Measurements from ENCODE around the gene PGAM2. TPM values are rescaled to one million over a fixed set of nuclear protein-coding genes. Genes with fewer than 3 reads are reported as not detected.
"Not testable (repeated sequence)": the region's sequence is repeated elsewhere in the genome, so short reads cannot be mapped to it uniquely, and the experiment has no call there.

The PGAM2 gene
- total and polyA plus RNA-seq, 2 of the 13 experiments (the other 11 are each of a cell fraction or from before 2014, with no cell fraction given), result 0.22 TPM; not detected in 1

DNA sequence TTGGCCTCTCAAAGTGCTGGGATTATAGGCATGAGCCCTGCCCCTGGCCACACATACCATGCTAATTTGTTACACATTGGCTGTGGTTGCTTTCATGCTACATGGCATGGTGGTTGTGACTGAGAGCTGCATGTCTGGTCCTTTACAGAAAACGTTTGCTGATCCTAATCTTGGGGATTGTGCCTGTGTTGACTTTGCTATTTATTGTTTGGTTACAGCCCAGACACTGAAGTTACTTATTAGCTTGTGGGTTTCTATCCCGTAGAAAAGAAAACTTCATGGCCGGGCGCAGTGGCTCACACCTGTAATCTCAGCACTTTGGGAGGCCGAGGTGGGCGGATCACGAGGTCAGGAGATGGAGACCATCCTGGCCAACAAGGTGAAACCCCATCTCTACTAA lies 43.3 kb downstream of the PGAM2 start:
- H3K36me3 ChIP-seq (replicated peaks in 1 of 2; ENCODE audit: control insufficient read depth in 1 of 2, insufficient read depth in 2 of 2, low read length in 2 of 2); CTCF ChIA-PET (ENCODE audit: low intra/inter-chr PET ratio, low total read pairs); FAIRE-seq; H3K27ac ChIP-seq (ENCODE audit: extremely low read length, insufficient read depth, low read length); H3K79me2 ChIP-seq (ENCODE audit: insufficient read depth, low read length); H3K4me3 ChIP-seq (replicated peaks in 1 of 3; ENCODE audit: insufficient read depth in 1 of 3, low read depth in 2 of 3, low read length in 3 of 3); H4K20me1 ChIP-seq (ENCODE audit: insufficient read depth, low read length); H3K4me2 ChIP-seq (ENCODE audit: low read depth, low read length); H3K9me3 ChIP-seq (ENCODE audit: low read length); in situ Hi-C loops (cut with HindIII; ENCODE audit: extremely low pct_ligation_motif_present, low pct_unique_long_range_greater_than_20kb); H3K27me3 ChIP-seq (ENCODE audit: control insufficient read depth in 1 of 2, insufficient read depth in 2 of 2, low read length in 2 of 2); BruUV-seq (replicated peaks); H2AFZ ChIP-seq (ENCODE audit: low read length); DNase-seq (ENCODE audit: low spot score); H3K9ac ChIP-seq (ENCODE audit: insufficient read depth, low read depth, low read length); TF ChIP-seq SOX6 (IDR thresholded peaks at IDR 0.05): not testable (repeated sequence)
- ATAC-seq, result peak; percentile 85
- POLR2A ChIA-PET, result interaction anchor here (1.0 kb wide), 1 partner anchor 17 kb away, joined by 3 read pairs; no protein-coding TSS in a partner anchor
- intact Hi-C loops (cut with micrococcal nuclease; ENCODE audit: unreplicated experiment), result loop anchor here (5.0 kb wide), 1 partner anchor 50 kb away; no protein-coding TSS in a partner anchor
- H3K4me1 ChIP-seq (ENCODE audit: insufficient read depth, low read length), result peaks cover 19% of the 10 kb centered on the region
- 0% methylated on average over 6 of the region's 7 CpGs for WGBS (ENCODE audit: low lambda C conversion rate)
- TF ChIP-seq SKI (IDR thresholded peaks at IDR 0.05; ENCODE audit: partially characterized antibody), result peak; percentile 35
- TF ChIP-seq, protein P1, sequence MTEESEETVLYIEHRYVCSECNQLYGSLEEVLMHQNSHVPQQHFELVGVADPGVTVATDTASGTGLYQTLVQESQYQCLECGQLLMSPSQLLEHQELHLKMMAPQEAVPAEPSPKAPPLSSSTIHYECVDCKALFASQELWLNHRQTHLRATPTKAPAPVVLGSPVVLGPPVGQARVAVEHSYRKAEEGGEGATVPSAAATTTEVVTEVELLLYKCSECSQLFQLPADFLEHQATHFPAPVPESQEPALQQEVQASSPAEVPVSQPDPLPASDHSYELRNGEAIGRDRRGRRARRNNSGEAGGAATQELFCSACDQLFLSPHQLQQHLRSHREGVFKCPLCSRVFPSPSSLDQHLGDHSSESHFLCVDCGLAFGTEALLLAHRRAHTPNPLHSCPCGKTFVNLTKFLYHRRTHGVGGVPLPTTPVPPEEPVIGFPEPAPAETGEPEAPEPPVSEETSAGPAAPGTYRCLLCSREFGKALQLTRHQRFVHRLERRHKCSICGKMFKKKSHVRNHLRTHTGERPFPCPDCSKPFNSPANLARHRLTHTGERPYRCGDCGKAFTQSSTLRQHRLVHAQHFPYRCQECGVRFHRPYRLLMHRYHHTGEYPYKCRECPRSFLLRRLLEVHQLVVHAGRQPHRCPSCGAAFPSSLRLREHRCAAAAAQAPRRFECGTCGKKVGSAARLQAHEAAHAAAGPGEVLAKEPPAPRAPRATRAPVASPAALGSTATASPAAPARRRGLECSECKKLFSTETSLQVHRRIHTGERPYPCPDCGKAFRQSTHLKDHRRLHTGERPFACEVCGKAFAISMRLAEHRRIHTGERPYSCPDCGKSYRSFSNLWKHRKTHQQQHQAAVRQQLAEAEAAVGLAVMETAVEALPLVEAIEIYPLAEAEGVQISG (CRISPR knock-in tag; IDR thresholded peaks at IDR 0.05), result 0 out of 2 replicates have a peak, but pooled peaks have one; percentile 12
- peak; percentile 22; the same call in 1 of the 2 replicates for TF ChIP-seq GFI1 (CRISPR knock-in tag; IDR thresholded peaks at IDR 0.05; ENCODE audit: borderline replicate concordance)
- peak; percentile 21; the same call in 1 of the 2 replicates for TF ChIP-seq SALL1 (CRISPR knock-in tag; IDR thresholded peaks at IDR 0.05)
- TF ChIP-seq SOX5 (CRISPR knock-in tag; IDR thresholded peaks at IDR 0.05; ENCODE audit: borderline replicate concordance), result peak; percentile 21; the same call in 1 of the 2 replicates
- TF ChIP-seq SOX6 (CRISPR knock-in tag; IDR thresholded peaks at IDR 0.05), result peak; percentile 31; the same call in 1 of the 2 replicates
- TF ChIP-seq, protein P2, sequence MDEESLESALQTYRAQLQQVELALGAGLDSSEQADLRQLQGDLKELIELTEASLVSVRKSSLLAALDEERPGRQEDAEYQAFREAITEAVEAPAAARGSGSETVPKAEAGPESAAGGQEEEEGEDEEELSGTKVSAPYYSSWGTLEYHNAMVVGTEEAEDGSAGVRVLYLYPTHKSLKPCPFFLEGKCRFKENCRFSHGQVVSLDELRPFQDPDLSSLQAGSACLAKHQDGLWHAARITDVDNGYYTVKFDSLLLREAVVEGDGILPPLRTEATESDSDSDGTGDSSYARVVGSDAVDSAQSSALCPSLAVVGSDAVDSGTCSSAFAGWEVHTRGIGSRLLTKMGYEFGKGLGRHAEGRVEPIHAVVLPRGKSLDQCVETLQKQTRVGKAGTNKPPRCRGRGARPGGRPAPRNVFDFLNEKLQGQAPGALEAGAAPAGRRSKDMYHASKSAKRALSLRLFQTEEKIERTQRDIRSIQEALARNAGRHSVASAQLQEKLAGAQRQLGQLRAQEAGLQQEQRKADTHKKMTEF (CRISPR knock-in tag; IDR thresholded peaks at IDR 0.05), result 0 out of 2 replicates have a peak, but pooled peaks have one; percentile 42
- TF ChIP-seq, protein P3, sequence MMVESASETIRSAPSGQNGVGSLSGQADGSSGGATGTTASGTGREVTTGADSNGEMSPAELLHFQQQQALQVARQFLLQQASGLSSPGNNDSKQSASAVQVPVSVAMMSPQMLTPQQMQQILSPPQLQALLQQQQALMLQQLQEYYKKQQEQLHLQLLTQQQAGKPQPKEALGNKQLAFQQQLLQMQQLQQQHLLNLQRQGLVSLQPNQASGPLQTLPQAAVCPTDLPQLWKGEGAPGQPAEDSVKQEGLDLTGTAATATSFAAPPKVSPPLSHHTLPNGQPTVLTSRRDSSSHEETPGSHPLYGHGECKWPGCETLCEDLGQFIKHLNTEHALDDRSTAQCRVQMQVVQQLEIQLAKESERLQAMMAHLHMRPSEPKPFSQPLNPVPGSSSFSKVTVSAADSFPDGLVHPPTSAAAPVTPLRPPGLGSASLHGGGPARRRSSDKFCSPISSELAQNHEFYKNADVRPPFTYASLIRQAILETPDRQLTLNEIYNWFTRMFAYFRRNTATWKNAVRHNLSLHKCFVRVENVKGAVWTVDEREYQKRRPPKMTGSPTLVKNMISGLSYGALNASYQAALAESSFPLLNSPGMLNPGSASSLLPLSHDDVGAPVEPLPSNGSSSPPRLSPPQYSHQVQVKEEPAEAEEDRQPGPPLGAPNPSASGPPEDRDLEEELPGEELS (CRISPR knock-in tag; IDR thresholded peaks at IDR 0.05), result peak; percentile 68
- TF ChIP-seq FOXA3 (CRISPR knock-in tag; IDR thresholded peaks at IDR 0.05), result peak; percentile 35; the same call in 1 of the 2 replicates
- TF ChIP-seq SAP130 (CRISPR knock-in tag; IDR thresholded peaks at IDR 0.05; ENCODE audit: low read depth), result peak; percentile 56; the same call in 1 of the 2 replicates
- TF ChIP-seq, protein P4, sequence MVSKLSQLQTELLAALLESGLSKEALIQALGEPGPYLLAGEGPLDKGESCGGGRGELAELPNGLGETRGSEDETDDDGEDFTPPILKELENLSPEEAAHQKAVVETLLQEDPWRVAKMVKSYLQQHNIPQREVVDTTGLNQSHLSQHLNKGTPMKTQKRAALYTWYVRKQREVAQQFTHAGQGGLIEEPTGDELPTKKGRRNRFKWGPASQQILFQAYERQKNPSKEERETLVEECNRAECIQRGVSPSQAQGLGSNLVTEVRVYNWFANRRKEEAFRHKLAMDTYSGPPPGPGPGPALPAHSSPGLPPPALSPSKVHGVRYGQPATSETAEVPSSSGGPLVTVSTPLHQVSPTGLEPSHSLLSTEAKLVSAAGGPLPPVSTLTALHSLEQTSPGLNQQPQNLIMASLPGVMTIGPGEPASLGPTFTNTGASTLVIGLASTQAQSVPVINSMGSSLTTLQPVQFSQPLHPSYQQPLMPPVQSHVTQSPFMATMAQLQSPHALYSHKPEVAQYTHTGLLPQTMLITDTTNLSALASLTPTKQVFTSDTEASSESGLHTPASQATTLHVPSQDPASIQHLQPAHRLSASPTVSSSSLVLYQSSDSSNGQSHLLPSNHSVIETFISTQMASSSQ (IDR thresholded peaks at IDR 0.05; ENCODE audit: low read depth), result 0 out of 2 replicates have a peak, but pooled peaks have one; percentile 21
- TF ChIP-seq, protein P4 (CRISPR knock-in tag; IDR thresholded peaks at IDR 0.05; ENCODE audit: borderline replicate concordance), result not testable (repeated sequence)
- TF ChIP-seq, protein P5, sequence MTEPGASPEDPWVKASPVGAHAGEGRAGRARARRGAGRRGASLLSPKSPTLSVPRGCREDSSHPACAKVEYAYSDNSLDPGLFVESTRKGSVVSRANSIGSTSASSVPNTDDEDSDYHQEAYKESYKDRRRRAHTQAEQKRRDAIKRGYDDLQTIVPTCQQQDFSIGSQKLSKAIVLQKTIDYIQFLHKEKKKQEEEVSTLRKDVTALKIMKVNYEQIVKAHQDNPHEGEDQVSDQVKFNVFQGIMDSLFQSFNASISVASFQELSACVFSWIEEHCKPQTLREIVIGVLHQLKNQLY (CRISPR knock-in tag; IDR thresholded peaks at IDR 0.05), result peak; percentile 13; the same call in 1 of the 2 replicates

All from HepG2 (cell line).